A673 (cell line): ENCODE data around the gene MEIKIN. TPM values are rescaled to one million over a fixed set of nuclear protein-coding genes. Genes with fewer than 3 reads are reported as not detected.

Source experiments
- BruUV-seq: library from RNA; stranded (reverse); fragments of 400-500 nt; replicated peaks from 2 replicates; lab custom pipeline; 2021; lab: Mats Ljungman, UMichigan
- CTCF ChIA-PET: fragments of 300-600 bp; sonication (Branson Sonifier 250); formaldehyde crosslinking; loops from one replicate; lab custom pipeline; 2022; ENCODE audit warnings: antibody characterized with exemption; lab: Charles Lee
- POLR2A ChIA-PET: fragments of 300-600 bp; sonication (Branson Sonifier 250); formaldehyde crosslinking; loops from one replicate; lab custom pipeline; 2022; ENCODE audit warnings: antibody characterized with exemption; ENCODE audit not compliant: low non-redundant PET; lab: Charles Lee
- DNase-seq: peaks from one replicate; pipeline ENCODE4 v3.0.0-alpha.2; 2015; ENCODE audit warnings: low spot score
- H3K27ac ChIP-seq: fragments of 200-600 bp; sonication (generic); 2 replicates; pipeline ENCODE4 v1.5.1; 2016; ENCODE audit warnings: mixed run types, low read depth, mild to moderate bottlenecking, mixed read lengths, antibody characterized with exemption, low read length; ENCODE audit not compliant: poor library complexity, severe bottlenecking
- H3K27me3 ChIP-seq: fragments of 200-600 bp; sonication (generic); replicated peaks from 2 replicates; pipeline ENCODE4 v1.6.1; 2017; ENCODE audit warnings: mixed run types, low read depth, mild to moderate bottlenecking, mixed read lengths, antibody characterized with exemption, low read length; ENCODE audit not compliant: insufficient read depth, poor library complexity
- H3K36me3 ChIP-seq: fragments of 200-600 bp; sonication (generic); 2 replicates; pipeline ENCODE4 v1.6.1; 2016; ENCODE audit warnings: mixed run types, mild to moderate bottlenecking, mixed read lengths, antibody characterized with exemption, low read length; ENCODE audit not compliant: insufficient read depth, poor library complexity, severe bottlenecking
- H3K4me1 ChIP-seq: fragments of 200-600 bp; sonication (generic); 2 replicates; pipeline ENCODE4 v1.6.1; 2017; ENCODE audit warnings: mixed run types, mild to moderate bottlenecking, mixed read lengths, antibody characterized with exemption, low read length; ENCODE audit not compliant: insufficient read depth, poor library complexity, severe bottlenecking
- H3K4me3 ChIP-seq: fragments of 200-600 bp; sonication (generic); 2 replicates; pipeline ENCODE4 v1.5.1; 2016; ENCODE audit warnings: low read depth, mixed run types, mild to moderate bottlenecking, mixed read lengths, low read length; ENCODE audit not compliant: poor library complexity, severe bottlenecking
- H3K9me3 ChIP-seq: fragments of 200-600 bp; sonication (generic); 2 replicates; pipeline ENCODE4 v1.6.1; 2016; ENCODE audit warnings: mixed run types, low read depth, mild to moderate bottlenecking, mixed read lengths, antibody characterized with exemption, low read length; ENCODE audit not compliant: poor library complexity, severe bottlenecking
- EZH2 ChIP-seq: fragments of 200-600 bp; sonication (generic); IDR thresholded peaks from 2 replicates; pipeline ENCODE4 v1.6.1; 2017; ENCODE audit warnings: borderline replicate concordance, low read depth, mild to moderate bottlenecking, mixed read lengths, antibody characterized with exemption, low read length; ENCODE audit not compliant: poor library complexity, severe bottlenecking
- intact Hi-C: fragments of 100-400 bp; cut with micrococcal nuclease; formaldehyde crosslinking; loops from one replicate; pipeline ENCODE4 v1.10.0; 2022; ENCODE audit not compliant: unreplicated experiment
- total RNA-seq: library from RNA; stranded (reverse); gene quantifications from 2 replicates; pipeline ENCODE4 v1.2.3, GENCODE V29; 2021
- TF ChIP-seq, protein P1 (sequence below): fragments of 300-800, 200-600 bp; sonication (generic); conservative IDR thresholded peaks from 2 replicates; pipeline ENCODE4 v1.5.1; 2017; ENCODE audit warnings: low read depth, mild to moderate bottlenecking, antibody characterized with exemption, low read length, moderate library complexity, mixed read lengths

Gene MEIKIN
- total RNA-seq, 1 experiment from 2014 or later = not detected

DNA sequence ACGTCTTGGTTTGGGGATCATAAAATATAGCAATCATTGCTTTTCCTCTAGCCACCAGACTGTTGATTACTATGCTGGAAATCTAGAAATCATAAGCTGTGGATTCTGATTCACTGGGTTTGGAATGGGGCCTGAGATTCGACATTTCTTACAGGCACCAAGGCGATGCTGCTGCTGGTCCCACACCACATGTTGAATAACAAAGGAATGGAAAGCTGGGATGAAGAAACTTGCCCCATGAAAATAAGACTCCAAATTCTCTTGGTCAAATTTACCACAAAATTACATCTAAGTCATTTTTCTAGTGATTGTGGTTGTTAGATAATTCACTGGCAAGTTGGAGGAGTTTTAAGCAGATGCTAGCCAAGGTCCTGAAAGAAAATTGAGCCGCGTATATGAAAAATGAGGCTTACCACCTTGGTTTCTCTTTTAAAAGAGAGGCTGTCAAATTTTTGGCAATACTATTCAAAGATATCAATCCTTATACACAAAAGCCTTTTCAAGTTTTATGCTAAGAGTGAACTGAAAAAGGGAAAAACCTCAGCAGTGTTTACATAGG, 23.0 kb upstream of the MEIKIN start:
- Histone ChIP-seq H3K4me1 (no peaks in the 10 kb centered on the region), H3K4me3 (no peak overlapping the region), H3K27ac (no peak overlapping the region), H3K36me3 (no peaks in the 10 kb centered on the region), H3K27me3 (peaks cover 14% of the 10 kb centered on the region), H3K9me3 (no peaks in the 10 kb centered on the region)
- no peak for DNase-seq
- intact Hi-C loops = no loop called here
- ChIA-PET POLR2A (no interaction called here), CTCF (no interaction called here)
- no peak for TF ChIP-seq EZH2
- TF ChIP-seq, protein P1, sequence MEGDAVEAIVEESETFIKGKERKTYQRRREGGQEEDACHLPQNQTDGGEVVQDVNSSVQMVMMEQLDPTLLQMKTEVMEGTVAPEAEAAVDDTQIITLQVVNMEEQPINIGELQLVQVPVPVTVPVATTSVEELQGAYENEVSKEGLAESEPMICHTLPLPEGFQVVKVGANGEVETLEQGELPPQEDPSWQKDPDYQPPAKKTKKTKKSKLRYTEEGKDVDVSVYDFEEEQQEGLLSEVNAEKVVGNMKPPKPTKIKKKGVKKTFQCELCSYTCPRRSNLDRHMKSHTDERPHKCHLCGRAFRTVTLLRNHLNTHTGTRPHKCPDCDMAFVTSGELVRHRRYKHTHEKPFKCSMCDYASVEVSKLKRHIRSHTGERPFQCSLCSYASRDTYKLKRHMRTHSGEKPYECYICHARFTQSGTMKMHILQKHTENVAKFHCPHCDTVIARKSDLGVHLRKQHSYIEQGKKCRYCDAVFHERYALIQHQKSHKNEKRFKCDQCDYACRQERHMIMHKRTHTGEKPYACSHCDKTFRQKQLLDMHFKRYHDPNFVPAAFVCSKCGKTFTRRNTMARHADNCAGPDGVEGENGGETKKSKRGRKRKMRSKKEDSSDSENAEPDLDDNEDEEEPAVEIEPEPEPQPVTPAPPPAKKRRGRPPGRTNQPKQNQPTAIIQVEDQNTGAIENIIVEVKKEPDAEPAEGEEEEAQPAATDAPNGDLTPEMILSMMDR = no peak
- BruUV-seq = no TSS peak

DNA sequence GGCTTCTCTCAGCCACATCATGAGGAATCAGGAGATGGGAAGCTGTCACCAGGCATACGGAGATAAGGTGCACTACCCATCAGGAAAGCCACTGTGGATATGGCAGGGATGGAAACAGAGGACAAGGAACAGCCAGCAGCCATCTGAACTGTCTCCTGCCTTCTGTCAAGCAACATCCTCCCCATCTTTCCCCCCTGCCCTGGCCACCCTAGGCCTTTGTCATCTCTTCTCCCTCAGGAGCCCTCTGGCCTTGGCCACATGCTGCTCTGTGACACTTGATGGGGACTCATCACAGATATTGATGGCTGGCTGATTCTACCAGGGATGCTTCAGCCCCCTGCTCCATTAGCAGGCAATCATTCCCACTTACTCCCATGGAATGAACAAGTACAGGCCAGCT, 21.1 kb upstream of the MEIKIN start:
- Histone ChIP-seq H3K4me3 (no peak overlapping the region), H3K9me3 (no peaks in the 10 kb centered on the region), H3K27me3 (peaks cover 14% of the 10 kb centered on the region), H3K27ac (no peak overlapping the region), H3K36me3 (no peaks in the 10 kb centered on the region), H3K4me1 (no peaks in the 10 kb centered on the region)
- BruUV-seq = no TSS peak
- intact Hi-C loops = no loop called here
- POLR2A ChIA-PET = no interaction called here
- TF ChIP-seq, protein P1 = no peak
- TF ChIP-seq EZH2 = no peak
- no peak for DNase-seq
- CTCF ChIA-PET = no interaction called here

- Histone ChIP-seq H3K36me3 (no peaks in the 10 kb centered on the region), H3K4me3 (no peak overlapping the region), H3K27ac (no peak overlapping the region), H3K27me3 (peaks cover 14% of the 10 kb centered on the region), H3K4me1 (no peaks in the 10 kb centered on the region), H3K9me3 (no peaks in the 10 kb centered on the region)
- DNase-seq = no peak
- intact Hi-C loops = no loop called here
- ChIA-PET POLR2A (no interaction called here), CTCF (no interaction called here)
- BruUV-seq = no TSS peak
- no peak for TF ChIP-seq EZH2
- TF ChIP-seq, protein P1 = no peak
Observed at GRCh38 chr5:131965826-131966415, 20.5 kb upstream of the MEIKIN start.
